Neural progenitor cell (in vitro differentiated cells): ENCODE measurements around the gene NFE2L2.

Source experiments
- EZH2 ChIP-seq: fragments of 200-600 bp; sonication (generic); IDR thresholded peaks from 2 replicates; pipeline ENCODE4 v1.6.1; 2017; ENCODE audit warnings: antibody characterized with exemption, mild to moderate bottlenecking, moderate library complexity
- EZH2phosphoT487 ChIP-seq: fragments of 200-600 bp; sonication (generic); IDR thresholded peaks from 2 replicates; pipeline ENCODE4 v1.6.1; 2017; ENCODE audit warnings: antibody characterized with exemption
- TF ChIP-seq, protein P1 (sequence below): fragments of 200-600 bp; sonication (generic); IDR thresholded peaks from 2 replicates; pipeline ENCODE4 v1.5.1; 2017; ENCODE audit warnings: antibody characterized with exemption, mild to moderate bottlenecking

DNA sequence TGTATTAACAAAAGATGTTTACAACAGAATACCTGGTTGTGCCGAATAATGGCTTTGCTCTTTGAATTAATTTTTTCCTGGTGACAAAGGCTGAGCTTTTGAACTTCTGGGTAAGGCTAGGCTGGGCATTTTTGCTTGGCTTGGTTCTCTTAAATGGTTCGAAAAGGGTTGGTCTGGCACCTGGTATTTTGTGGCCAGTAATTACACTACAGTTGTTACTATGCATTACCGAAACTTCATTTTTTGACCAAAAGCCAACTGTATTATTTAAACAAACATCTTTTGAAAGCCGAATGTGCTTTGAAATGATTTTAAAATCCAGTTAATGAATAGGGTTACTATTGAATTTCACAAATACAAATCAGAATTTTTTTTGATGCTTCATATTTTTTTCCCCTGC is 19.4 kb upstream of the NFE2L2 start:
- TF ChIP-seq, protein P1, sequence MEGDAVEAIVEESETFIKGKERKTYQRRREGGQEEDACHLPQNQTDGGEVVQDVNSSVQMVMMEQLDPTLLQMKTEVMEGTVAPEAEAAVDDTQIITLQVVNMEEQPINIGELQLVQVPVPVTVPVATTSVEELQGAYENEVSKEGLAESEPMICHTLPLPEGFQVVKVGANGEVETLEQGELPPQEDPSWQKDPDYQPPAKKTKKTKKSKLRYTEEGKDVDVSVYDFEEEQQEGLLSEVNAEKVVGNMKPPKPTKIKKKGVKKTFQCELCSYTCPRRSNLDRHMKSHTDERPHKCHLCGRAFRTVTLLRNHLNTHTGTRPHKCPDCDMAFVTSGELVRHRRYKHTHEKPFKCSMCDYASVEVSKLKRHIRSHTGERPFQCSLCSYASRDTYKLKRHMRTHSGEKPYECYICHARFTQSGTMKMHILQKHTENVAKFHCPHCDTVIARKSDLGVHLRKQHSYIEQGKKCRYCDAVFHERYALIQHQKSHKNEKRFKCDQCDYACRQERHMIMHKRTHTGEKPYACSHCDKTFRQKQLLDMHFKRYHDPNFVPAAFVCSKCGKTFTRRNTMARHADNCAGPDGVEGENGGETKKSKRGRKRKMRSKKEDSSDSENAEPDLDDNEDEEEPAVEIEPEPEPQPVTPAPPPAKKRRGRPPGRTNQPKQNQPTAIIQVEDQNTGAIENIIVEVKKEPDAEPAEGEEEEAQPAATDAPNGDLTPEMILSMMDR: no peak
- TF ChIP-seq EZH2: no peak
- no peak for TF ChIP-seq EZH2phosphoT487
